ENCODE measurements around the gene TMEM86A.
A peak's percentile ranks its signal among the peaks of the same experiment; 100 is the strongest.
"Not testable (repeated sequence)": the region's sequence is repeated elsewhere in the genome, so short reads cannot be mapped to it uniquely, and the experiment has no call there.

Gene TMEM86A

GRCh38 chr11:18698341-18699268, at the start of gene TMEM86A:
Gene TMEM86A (plus strand): TSS chr11:18698779. CDS start chr11:18698887, 108 bp downstream.
- TF ChIP-seq CTCF (IDR thresholded peaks at IDR 0.05; ENCODE audit: control insufficient read depth, insufficient read depth, low read depth, low read length, missing control alignments): no peak
- no peak for DNase-seq (ENCODE audit: low read depth)
- peak within 1 kb of the TSS; percentile 51 for H3K4me3 ChIP-seq (ENCODE audit: control insufficient read depth, low read depth, low read length)

- no peak for DNase-seq (ENCODE audit: low read depth)
These were observed 48.2 kb upstream of the TMEM86A start for GRCh38 chr11:18650353-18650752.

GRCh38 chr11:18650859-18651557, 47.6 kb upstream of the TMEM86A start:
- no peak overlapping the region for H3K4me3 ChIP-seq (ENCODE audit: control insufficient read depth, low read depth, low read length)
- no peak for DNase-seq (ENCODE audit: low read depth)
- TF ChIP-seq CTCF (IDR thresholded peaks at IDR 0.05; ENCODE audit: control insufficient read depth, insufficient read depth, low read depth, low read length, missing control alignments): peak; percentile 51

More at GRCh38 chr11:18650353-18650752, 48.2 kb upstream of the TMEM86A start:
- H3K4me3 ChIP-seq (ENCODE audit: control insufficient read depth, low read depth, low read length): no peak overlapping the region
- TF ChIP-seq CTCF (IDR thresholded peaks at IDR 0.05; ENCODE audit: control insufficient read depth, insufficient read depth, low read depth, low read length, missing control alignments): no peak

- no peak for DNase-seq (ENCODE audit: low read depth)
- H3K4me3 ChIP-seq (ENCODE audit: control insufficient read depth, low read depth, low read length): no peak overlapping the region
- no peak for TF ChIP-seq CTCF (IDR thresholded peaks at IDR 0.05; ENCODE audit: control insufficient read depth, insufficient read depth, low read depth, low read length, missing control alignments)
These were observed 40.9 kb upstream of the TMEM86A start for GRCh38 chr11:18657673-18658072.

GRCh38 chr11:18665353-18665872, 33.2 kb upstream of the TMEM86A start:
- not testable (repeated sequence) for H3K4me3 ChIP-seq (ENCODE audit: control insufficient read depth, low read depth, low read length); DNase-seq (ENCODE audit: low read depth)

GRCh38 chr11:18668131-18668530, 30.4 kb upstream of the TMEM86A start:
- DNase-seq (ENCODE audit: low read depth): no peak
- no peak for TF ChIP-seq CTCF (IDR thresholded peaks at IDR 0.05; ENCODE audit: control insufficient read depth, insufficient read depth, low read depth, low read length, missing control alignments)
- no peak overlapping the region for H3K4me3 ChIP-seq (ENCODE audit: control insufficient read depth, low read depth, low read length)

GRCh38 chr11:18669219-18669596, 29.4 kb upstream of the TMEM86A start:
- H3K4me3 ChIP-seq (ENCODE audit: control insufficient read depth, low read depth, low read length): no peak overlapping the region
- DNase-seq (ENCODE audit: low read depth): no peak
- TF ChIP-seq CTCF (IDR thresholded peaks at IDR 0.05; ENCODE audit: control insufficient read depth, insufficient read depth, low read depth, low read length, missing control alignments): no peak

Measured in AG09309 (cell line).